ENCODE data around the gene CREB3L2. TPM values are rescaled to one million over a fixed set of nuclear protein-coding genes. Genes with fewer than 3 reads are reported as not detected.
"Not testable (repeated sequence)": the region's sequence is repeated elsewhere in the genome, so short reads cannot be mapped to it uniquely, and the experiment has no call there.

The CREB3L2 gene
- total RNA-seq, 1 experiment from 2014 or later, result 18.1 TPM

- no TSS peak for BruUV-seq (replicated peaks)
- no peaks in the 10 kb centered on the region for H3F3A ChIP-seq (ENCODE audit: low read length, unreplicated experiment)
- H4K20me1 ChIP-seq (ENCODE audit: low read length), result no peaks in the 10 kb centered on the region
- CTCF ChIA-PET, result no interaction called here
- POLR2A ChIA-PET (ENCODE audit: unreplicated experiment), result no interaction called here
- DNase-seq (no peak), ATAC-seq (no peak)
- no peak overlapping the region for H3K4me2 ChIP-seq (ENCODE audit: low read length)
- no peak overlapping the region for H2AFZ ChIP-seq (ENCODE audit: low read length)
- H3K36me3 ChIP-seq (ENCODE audit: low read depth, low read length), result no peaks in the 10 kb centered on the region; the same call in 1 of the 2 replicates
- TF ChIP-seq EZH2 (IDR thresholded peaks at IDR 0.05; ENCODE audit: low read length, unreplicated experiment), result no peak
- no peak for TF ChIP-seq CTCF (conservative IDR thresholded peaks at IDR 0.05; ENCODE audit: low read depth, low read length)
- no peak for TF ChIP-seq EZH2phosphoT487 (IDR thresholded peaks at IDR 0.05; ENCODE audit: borderline replicate concordance, low read length)
- no peaks in the 10 kb centered on the region for H3K9me2 ChIP-seq (replicated peaks; ENCODE audit: low read length)
- no peaks in the 10 kb centered on the region for H3K27me3 ChIP-seq (ENCODE audit: low read length)
- H3K79me2 ChIP-seq (ENCODE audit: low read length), result peaks cover 25% of the 10 kb centered on the region
- H3K27ac ChIP-seq (ENCODE audit: low read length), result no peak overlapping the region
- intact Hi-C loops (cut with micrococcal nuclease), result no loop called here
- no peak overlapping the region for H3K4me3 ChIP-seq (ENCODE audit: low read length)
- H3K9me3 ChIP-seq (ENCODE audit: low read length), result no peaks in the 10 kb centered on the region
- peaks cover 32% of the 10 kb centered on the region for H3K4me1 ChIP-seq (ENCODE audit: insufficient read depth, low read length)
- no peak overlapping the region for H3K9ac ChIP-seq (ENCODE audit: low read length)
Measured at GRCh38 chr7:137983323-137984008, 18.4 kb downstream of the CREB3L2 start.

- H3K4me1 ChIP-seq (ENCODE audit: insufficient read depth, low read length), result peaks cover 43% of the 10 kb centered on the region
- H3K9me3 ChIP-seq (ENCODE audit: low read length); H3K36me3 ChIP-seq (ENCODE audit: low read depth, low read length); H3K27me3 ChIP-seq (ENCODE audit: low read length); BruUV-seq (replicated peaks); H3F3A ChIP-seq (ENCODE audit: low read length, unreplicated experiment); DNase-seq; H4K20me1 ChIP-seq (ENCODE audit: low read length); POLR2A ChIA-PET (ENCODE audit: unreplicated experiment); ATAC-seq; H3K4me2 ChIP-seq (ENCODE audit: low read length); H3K9ac ChIP-seq (ENCODE audit: low read length); intact Hi-C loops (cut with micrococcal nuclease); H3K9me2 ChIP-seq (replicated peaks; ENCODE audit: low read length); H3K4me3 ChIP-seq (ENCODE audit: low read length); CTCF ChIA-PET; H2AFZ ChIP-seq (ENCODE audit: low read length): not testable (repeated sequence)
- peak overlapping the region; percentile 82; the same call in 1 of the 2 replicates for H3K27ac ChIP-seq (ENCODE audit: low read length)
- H3K79me2 ChIP-seq (ENCODE audit: low read length), result peaks cover 33% of the 10 kb centered on the region
Measured at GRCh38 chr7:137982394-137982793, 19.5 kb downstream of the CREB3L2 start.

- Histone ChIP-seq H3K9me2 (replicated peaks; ENCODE audit: low read length) (no peaks in the 10 kb centered on the region), H3K4me3 (ENCODE audit: low read length) (no peak overlapping the region), H4K20me1 (ENCODE audit: low read length) (no peaks in the 10 kb centered on the region), H3F3A (ENCODE audit: low read length, unreplicated experiment) (no peaks in the 10 kb centered on the region), H3K27me3 (ENCODE audit: low read length) (no peaks in the 10 kb centered on the region), H2AFZ (ENCODE audit: low read length) (peak overlapping the region; percentile 17; the same call in 1 of the 2 replicates), H3K9me3 (ENCODE audit: low read length) (no peaks in the 10 kb centered on the region), H3K79me2 (ENCODE audit: low read length) (peaks cover 39% of the 10 kb centered on the region), H3K4me1 (ENCODE audit: insufficient read depth, low read length) (peaks cover 48% of the 10 kb centered on the region), H3K27ac (ENCODE audit: low read length) (peak overlapping the region; percentile 82), H3K9ac (ENCODE audit: low read length) (peak overlapping the region; percentile 47), H3K4me2 (ENCODE audit: low read length) (peak overlapping the region; percentile 56), H3K36me3 (ENCODE audit: low read depth, low read length) (no peaks in the 10 kb centered on the region; the same call in 1 of the 2 replicates)
- ChIA-PET CTCF (no interaction called here), POLR2A (ENCODE audit: unreplicated experiment) (no interaction called here)
- no peak for DNase-seq
- BruUV-seq (replicated peaks), result no TSS peak
- TF ChIP-seq EZH2phosphoT487 (IDR thresholded peaks at IDR 0.05; ENCODE audit: borderline replicate concordance, low read length), result no peak
- TF ChIP-seq EZH2 (IDR thresholded peaks at IDR 0.05; ENCODE audit: low read length, unreplicated experiment), result no peak
- TF ChIP-seq CTCF (conservative IDR thresholded peaks at IDR 0.05; ENCODE audit: low read depth, low read length), result no peak
- ATAC-seq, result no peak
- intact Hi-C loops (cut with micrococcal nuclease), result loop anchor here (1.0 kb wide), 1 partner anchor 51 kb away; no protein-coding TSS in a partner anchor
Measured at GRCh38 chr7:137981668-137982067, 20.2 kb downstream of the CREB3L2 start.

Measured in PC-3 (cell line).